Stimulated activated CD4-positive, alpha-beta T cell treated with anti-CD3 and anti-CD28 coated beads, Interleukin-12 subunit alpha, Interleukin-12 subunit beta, amount 100 ng/mL, for 4 hours (primary cell): Measurements from ENCODE around the gene FGF4.
"Not testable (repeated sequence)": the region's sequence is repeated elsewhere in the genome, so short reads cannot be mapped to it uniquely, and the experiment has no call there.

Experiments
- DNase-seq: peaks from one replicate; pipeline ENCODE4 v3.0.0-alpha.2; 2020

The FGF4 gene

DNA sequence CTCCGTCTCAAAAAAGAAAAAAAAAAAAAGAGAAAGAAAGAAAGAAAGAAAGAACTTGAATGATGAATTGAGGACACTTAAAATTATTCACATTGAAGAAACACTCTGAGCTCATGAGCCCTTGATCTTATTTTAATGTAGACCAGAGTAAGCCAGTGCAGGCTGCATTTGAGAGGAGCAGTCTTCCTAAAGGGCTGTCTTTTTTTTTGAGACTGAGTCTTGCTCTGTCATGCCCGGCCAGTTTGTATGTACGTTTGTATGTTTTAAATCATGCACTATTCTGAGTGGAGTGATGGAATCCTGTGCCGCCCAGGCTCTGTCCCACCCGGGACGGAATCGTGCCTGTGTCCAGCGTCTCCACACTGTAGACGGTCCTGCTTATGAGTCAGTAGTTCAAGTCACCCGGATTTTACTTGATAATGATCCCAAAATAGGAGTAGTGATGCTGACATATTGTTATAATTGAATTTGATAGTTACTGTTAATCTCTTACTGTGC is 9.6 kb downstream of the FGF4 start:
- no peak for DNase-seq

- DNase-seq: not testable (repeated sequence)
These were observed 10.2 kb downstream of the FGF4 start for GRCh38 chr11:69764918-69765317.

GRCh38 chr11:69760319-69760718 is 14.8 kb downstream of the FGF4 start:
- DNase-seq: no peak

GRCh38 chr11:69752890-69753289 is 22.3 kb downstream of the FGF4 start:
- DNase-seq: no peak

GRCh38 chr11:69750875-69751597 is 24.1 kb downstream of the FGF4 start:
- no peak for DNase-seq

- DNase-seq: no peak
These were observed 24.9 kb downstream of the FGF4 start for GRCh38 chr11:69750108-69750850.

GRCh38 chr11:69748637-69749036 is 26.5 kb downstream of the FGF4 start:
- DNase-seq: no peak

DNA sequence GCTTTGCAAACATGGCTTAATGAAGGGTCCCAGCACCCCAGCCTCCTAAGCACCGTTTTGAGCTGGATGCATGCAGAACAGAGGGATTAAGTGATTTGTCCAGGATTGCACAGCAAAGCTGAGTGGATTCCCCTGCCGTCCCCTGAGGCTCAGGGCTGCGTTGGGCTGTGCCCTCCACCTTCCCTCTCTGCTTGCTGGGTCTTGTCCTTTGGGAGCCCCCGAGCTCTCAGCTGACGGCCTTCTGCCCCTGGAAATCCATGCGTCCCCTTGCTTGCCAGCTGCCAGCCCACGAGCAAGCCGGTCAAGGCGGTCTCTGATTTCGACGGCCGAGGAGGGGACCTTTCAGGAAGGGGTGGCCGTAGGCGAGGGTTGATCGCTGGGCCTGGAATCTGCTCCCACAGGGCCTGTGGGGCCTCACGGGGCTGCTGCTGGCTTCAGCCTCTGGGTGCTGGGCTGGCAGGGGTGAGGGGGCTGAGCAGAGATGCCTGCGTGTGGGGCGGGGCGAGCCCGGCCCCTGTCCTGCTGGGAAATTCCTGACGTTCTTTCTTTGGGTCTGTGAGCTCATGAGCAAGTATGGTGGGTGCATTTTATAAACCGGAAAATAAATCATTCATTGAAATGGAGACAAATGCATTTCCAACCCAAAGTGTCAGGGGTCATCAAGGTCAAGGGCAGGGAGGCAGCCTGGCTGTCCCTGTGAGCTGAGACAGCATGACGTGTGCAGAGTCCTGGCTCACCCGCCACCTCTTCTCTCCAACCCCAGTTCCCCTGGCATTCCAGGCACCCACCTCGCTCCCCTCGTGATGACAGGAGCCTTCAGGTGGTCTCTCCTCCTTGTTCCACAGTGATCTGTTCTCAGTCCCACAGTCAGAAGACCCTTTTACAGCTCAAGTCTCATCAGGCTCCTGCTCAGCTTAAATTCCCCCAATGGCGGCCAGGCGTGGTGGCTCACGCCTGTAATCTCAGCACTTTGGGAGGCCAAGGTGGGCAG is 28.1 kb downstream of the FGF4 start:
- DNase-seq: no peak

DNA sequence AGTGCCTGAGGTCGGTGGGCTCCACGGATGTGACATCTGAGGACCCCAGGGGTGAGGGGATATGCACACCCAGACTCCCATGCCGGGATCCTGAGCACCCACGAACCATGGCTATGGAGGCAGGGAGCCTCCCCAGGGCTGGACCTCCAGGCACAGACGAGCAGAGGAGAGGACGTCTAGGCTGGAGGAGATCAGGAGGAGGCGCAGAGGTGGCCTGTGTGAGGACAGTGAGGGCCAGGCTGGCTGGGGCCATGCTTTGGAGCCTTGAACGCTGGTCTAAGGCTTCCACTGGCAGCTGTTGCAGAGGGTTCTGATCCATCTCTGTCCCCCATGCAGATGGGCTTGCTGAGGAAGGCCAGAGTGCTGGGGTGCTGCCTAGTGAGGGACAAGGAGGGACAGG is 29.0 kb downstream of the FGF4 start:
- no peak for DNase-seq

DNA sequence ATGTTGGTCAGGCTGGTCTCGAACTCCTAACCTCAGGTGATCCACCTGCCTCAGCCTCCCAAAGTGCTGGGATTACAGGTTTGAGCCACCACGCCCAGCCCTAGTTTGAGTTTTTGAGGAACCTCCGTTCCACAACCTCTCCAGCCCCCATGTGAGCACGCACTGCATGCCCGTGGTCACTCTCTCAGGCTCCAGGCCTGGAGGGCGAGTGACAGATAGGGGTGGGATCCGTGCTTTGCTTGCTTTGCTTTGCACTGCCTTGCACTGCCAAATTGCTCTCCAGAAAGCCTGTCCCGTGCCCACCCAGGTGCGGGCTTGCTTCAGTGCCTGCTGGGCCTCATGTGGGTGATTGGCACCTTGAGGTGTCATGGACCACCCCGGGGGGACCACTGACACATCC is 29.9 kb downstream of the FGF4 start:
- DNase-seq: no peak

DNA sequence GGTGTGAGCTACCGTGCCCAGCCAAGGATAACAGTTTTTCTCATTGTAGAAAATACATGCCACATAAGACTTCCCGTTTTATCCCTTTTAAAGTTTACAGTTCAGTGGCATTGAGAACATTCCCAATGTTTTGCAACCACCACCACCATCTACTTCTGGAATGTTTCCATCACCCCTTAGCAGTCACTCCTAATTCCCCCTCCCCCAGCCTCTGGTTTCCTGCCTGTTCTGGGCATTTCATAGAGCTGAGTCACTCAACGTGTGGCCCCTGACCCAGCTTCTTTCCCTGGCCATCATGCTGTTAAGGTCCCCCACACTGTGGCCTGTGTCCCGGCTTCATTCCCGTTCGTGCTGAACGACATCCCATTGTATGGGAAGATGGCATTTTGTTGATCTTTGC is 30.7 kb downstream of the FGF4 start:
- DNase-seq: no peak

DNA sequence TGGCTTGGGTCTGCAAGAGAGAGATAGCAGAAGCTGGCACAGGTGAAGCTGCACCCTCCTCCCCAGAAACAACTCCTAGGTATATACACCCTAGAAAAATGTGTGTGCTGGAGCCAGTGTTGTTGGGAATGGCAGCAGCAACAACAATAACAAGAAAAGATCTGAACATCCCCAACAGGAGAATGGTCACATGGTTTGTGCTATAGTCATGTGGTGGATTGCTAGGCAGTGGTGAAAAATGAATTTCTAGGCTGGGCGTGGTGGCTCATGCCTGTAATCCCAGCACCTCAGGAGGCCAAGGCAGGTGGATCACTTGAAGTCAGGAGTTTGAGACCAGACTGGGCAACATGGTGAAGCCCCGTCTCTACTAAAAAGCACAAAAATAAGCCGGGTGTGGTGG is 40.3 kb downstream of the FGF4 start:
- DNase-seq: no peak

DNA sequence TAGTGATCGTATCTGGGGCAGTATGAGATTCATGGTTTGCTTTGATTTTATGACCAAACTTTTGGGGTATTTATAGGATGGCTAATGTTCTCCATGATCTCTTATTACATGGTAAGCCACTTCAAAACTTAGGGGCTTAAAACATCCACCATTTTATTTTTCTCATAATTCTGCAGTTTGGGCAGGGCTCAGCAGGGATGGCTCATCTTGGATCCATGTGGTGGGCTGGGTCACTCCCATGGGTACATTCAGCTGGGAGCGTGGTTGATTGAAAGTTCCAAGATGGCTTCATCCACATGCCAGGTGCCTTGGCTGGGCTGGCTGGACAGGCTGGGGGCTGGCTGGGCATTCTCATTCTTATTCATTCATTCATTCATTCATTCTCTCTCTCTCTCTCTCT is 40.8 kb downstream of the FGF4 start:
- no peak for DNase-seq

DNA sequence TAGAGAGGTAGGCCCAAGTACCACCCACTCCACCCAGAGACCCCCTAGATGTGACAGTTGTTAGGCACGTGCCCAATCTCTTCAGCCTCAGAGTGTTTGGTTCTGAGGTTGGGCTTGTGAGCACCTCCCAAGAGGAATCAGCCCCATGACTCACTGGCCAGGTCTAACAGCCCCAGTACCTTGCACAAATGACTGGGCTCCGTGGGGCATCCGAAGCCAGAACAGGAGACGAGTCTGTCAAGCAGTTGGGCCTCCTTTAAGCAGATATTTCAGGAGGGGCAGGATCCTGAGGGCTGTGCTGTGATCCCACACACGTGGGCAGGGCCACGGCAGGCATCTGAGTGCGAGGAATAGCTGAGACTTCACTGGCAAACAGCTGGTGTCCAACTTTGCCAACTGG is 42.2 kb downstream of the FGF4 start:
- DNase-seq: no peak

DNA sequence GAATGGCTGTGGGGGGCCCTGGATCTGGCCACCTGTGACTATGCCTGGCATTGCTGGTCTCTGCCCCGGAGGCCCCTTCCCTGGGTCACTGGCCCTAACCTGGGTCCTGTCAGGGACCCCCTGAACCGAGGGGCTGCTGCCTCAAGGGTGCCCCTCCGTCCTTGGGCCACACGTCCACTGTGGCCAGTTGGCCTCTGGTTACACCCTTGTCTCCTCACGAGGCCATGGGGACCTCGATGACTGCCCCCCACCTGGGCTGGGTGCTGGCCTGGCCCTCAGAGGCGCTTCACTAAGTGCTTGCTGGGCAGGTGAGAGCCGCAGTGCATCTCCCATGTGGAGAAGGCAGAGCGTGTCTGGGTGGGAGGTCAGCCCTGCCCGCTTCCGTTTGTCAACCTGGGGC is 44.0 kb downstream of the FGF4 start:
- DNase-seq: no peak

- DNase-seq: no peak
These were observed 44.6 kb downstream of the FGF4 start for GRCh38 chr11:69730500-69730899.

DNA sequence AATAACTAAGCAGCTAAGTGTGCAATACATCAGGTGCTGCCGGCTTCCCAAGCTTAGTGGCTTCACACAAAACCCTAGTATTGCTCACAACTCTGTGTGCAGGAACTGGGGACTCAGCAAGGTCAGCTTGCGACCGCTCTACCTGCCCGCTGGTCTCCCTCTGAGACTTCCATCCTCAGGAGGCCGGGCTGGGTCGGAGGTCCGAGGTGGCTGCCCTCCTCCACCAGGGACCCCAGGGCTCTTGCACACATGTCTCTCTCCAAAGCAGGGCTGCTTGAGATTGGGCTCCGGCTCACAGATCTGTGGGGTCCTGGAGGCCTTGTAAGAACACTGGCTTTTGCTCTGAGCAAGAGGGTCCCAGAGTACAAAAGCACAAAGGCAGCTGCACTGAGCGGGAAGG is 45.9 kb downstream of the FGF4 start:
- no peak for DNase-seq

- no peak for DNase-seq
These were observed 47.9 kb downstream of the FGF4 start for GRCh38 chr11:69727266-69727665.

DNA sequence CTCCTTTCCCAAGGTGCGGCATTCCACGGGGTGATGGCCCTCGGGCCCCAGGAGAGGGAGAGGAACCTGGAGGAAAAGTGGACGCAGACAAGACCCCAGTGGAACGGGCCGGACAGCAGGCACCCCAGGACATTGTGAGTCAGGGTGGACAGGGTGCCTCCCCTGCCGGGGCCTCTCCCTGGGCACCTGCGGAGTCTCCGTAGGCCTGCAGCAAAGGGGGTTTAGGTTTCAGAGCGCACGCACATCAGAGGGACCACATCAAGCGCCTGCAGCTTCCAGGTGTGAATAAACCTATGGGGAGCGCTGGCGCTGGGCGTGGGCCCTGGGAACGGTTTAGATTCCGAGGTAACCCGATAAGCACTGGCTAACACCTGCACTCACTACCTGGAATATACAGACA is 48.7 kb downstream of the FGF4 start:
- no peak for DNase-seq

DNA sequence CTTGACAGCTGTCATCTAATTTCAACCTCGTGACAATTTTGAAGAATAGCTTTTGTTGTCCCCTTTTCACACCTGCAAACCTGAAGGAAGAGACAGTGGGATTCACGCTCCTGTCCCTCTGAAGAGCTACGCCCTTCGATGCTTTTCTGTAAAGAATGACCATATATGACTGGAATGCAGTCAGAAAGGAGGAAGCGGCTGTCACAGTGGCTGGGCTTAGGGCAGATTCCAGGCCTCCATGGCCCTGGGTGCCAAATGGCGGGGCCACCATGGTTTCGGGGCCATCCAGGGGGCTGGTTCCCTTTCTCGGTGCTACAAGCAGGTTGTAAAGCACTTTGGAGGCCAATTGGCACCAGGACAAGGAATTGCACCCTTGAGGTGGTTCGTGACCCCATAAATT is 49.1 kb downstream of the FGF4 start:
- no peak for DNase-seq

DNA sequence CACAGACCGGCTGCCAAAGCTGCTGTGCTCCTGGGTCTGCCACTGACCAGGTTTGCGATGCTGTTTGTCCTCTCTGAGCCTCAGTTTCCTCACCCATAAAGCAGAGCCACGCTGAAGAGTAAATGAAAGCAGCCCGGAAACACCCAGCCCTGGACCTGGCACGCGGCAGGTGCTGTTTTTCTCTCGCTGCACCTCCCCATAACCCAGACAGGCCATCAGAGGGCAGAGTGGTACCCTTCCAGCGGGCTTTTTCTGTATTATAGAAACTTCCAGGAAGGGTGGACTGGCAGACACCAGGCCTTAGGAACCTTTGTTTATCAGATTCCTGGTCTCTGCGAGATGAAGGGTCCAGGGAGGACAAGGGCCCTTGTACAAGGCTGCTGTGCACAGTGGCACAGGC is 53.4 kb downstream of the FGF4 start:
- DNase-seq: no peak

- no peak for DNase-seq
These were observed 54.0 kb downstream of the FGF4 start for GRCh38 chr11:69721106-69721505.
